ENCODE data around the gene C18orf32. TPM values are rescaled to one million over a fixed set of nuclear protein-coding genes. Genes with fewer than 3 reads are reported as not detected.

C18orf32 gene
- total RNA-seq, 1 donor from 2014 or later, result 21.1 TPM

- TF ChIP-seq CTCF (IDR thresholded peaks at IDR 0.05), result no peak
- no peak for TF ChIP-seq POLR2AphosphoS5 (IDR thresholded peaks at IDR 0.05; ENCODE audit: insufficient read depth in 1 of 2, low read depth in 1 of 2)
- Histone ChIP-seq H3K36me3 (peaks cover 0 to 43% of the 10 kb centered on the region in 2 donors), H3K9me3 (no peaks in the 10 kb centered on the region), H3K4me3 (peak overlapping the region; percentile 60 to 76), H3K4me1 (peaks cover 60% of the 10 kb centered on the region), H3K27ac (peak overlapping the region; percentile 92), H3K27me3 (no peaks in the 10 kb centered on the region)
- intact Hi-C loops (cut with DNase I), result loop anchor here (10.0 kb wide), 2 partner anchors 593 to 813 kb away; no protein-coding TSS in a partner anchor
- DNase-seq (ENCODE audit: extremely low spot score in 2 of 2), result no peak
These were observed 777 bp upstream of the C18orf32 start for GRCh38 chr18:49487711-49488310.

GRCh38 chr18:49486606-49486952, 455 bp downstream of the C18orf32 start:
- no peak for DNase-seq (ENCODE audit: extremely low spot score in 2 of 2)
- Histone ChIP-seq H3K9me3 (no peaks in the 10 kb centered on the region), H3K27ac (peak overlapping the region; percentile 92), H3K36me3 (peaks cover 0 to 53% of the 10 kb centered on the region in 2 donors), H3K4me1 (peaks cover 58% of the 10 kb centered on the region), H3K4me3 (peak overlapping the region; percentile 60 to 76), H3K27me3 (no peaks in the 10 kb centered on the region)
- intact Hi-C loops (cut with DNase I), result loop anchor here (10.0 kb wide), 2 partner anchors 592 to 812 kb away; no protein-coding TSS in a partner anchor
- TF ChIP-seq CTCF (IDR thresholded peaks at IDR 0.05) (no peak), POLR2A (IDR thresholded peaks at IDR 0.05) (no peak), POLR2AphosphoS5 (IDR thresholded peaks at IDR 0.05; ENCODE audit: insufficient read depth in 1 of 2, low read depth in 1 of 2) (no peak)

GRCh38 chr18:49486134-49486533, 900 bp downstream of the C18orf32 start:
- DNase-seq (ENCODE audit: extremely low spot score in 2 of 2), result no peak
- Histone ChIP-seq H3K36me3 (peaks cover 0 to 53% of the 10 kb centered on the region in 2 donors), H3K27ac (peak overlapping the region; percentile 92), H3K4me3 (peak overlapping the region; percentile 60 to 76), H3K9me3 (no peaks in the 10 kb centered on the region), H3K4me1 (peaks cover 53% of the 10 kb centered on the region), H3K27me3 (no peaks in the 10 kb centered on the region)
- intact Hi-C loops (cut with DNase I), result loop anchor here (10.0 kb wide), 2 partner anchors 591 to 811 kb away; no protein-coding TSS in a partner anchor
- TF ChIP-seq CTCF (IDR thresholded peaks at IDR 0.05) (no peak), POLR2A (IDR thresholded peaks at IDR 0.05) (no peak), POLR2AphosphoS5 (IDR thresholded peaks at IDR 0.05; ENCODE audit: insufficient read depth in 1 of 2, low read depth in 1 of 2) (no peak)

- intact Hi-C loops (cut with DNase I), result loop anchor here (10.0 kb wide), 2 partner anchors 588 to 808 kb away; no protein-coding TSS in a partner anchor
- Histone ChIP-seq H3K27me3 (no peaks in the 10 kb centered on the region), H3K4me3 (no peak overlapping the region), H3K9me3 (no peaks in the 10 kb centered on the region), H3K27ac (no peak overlapping the region), H3K4me1 (peaks cover 32% of the 10 kb centered on the region), H3K36me3 (peaks cover 0 to 40% of the 10 kb centered on the region in 2 donors)
- TF ChIP-seq POLR2A (IDR thresholded peaks at IDR 0.05) (no peak), POLR2AphosphoS5 (IDR thresholded peaks at IDR 0.05; ENCODE audit: insufficient read depth in 1 of 2, low read depth in 1 of 2) (no peak), CTCF (IDR thresholded peaks at IDR 0.05) (no peak)
- DNase-seq (ENCODE audit: extremely low spot score in 2 of 2), result no peak
These were observed 3.8 kb downstream of the C18orf32 start for GRCh38 chr18:49483198-49483597.

GRCh38 chr18:49481907-49482306, 5.1 kb downstream of the C18orf32 start:
- H3K36me3 ChIP-seq, result peaks cover 0 to 35% of the 10 kb centered on the region in 2 donors
- H3K9me3 ChIP-seq, result no peaks in the 10 kb centered on the region
- H3K4me3 ChIP-seq, result no peak overlapping the region
- no peaks in the 10 kb centered on the region for H3K27me3 ChIP-seq
- no peak overlapping the region for H3K27ac ChIP-seq
- TF ChIP-seq POLR2A (IDR thresholded peaks at IDR 0.05) (no peak), POLR2AphosphoS5 (IDR thresholded peaks at IDR 0.05; ENCODE audit: insufficient read depth in 1 of 2, low read depth in 1 of 2) (no peak), CTCF (IDR thresholded peaks at IDR 0.05) (no peak)
- H3K4me1 ChIP-seq, result peaks cover 23% of the 10 kb centered on the region
- no peak for DNase-seq (ENCODE audit: extremely low spot score in 2 of 2)
- intact Hi-C loops (cut with DNase I), result loop anchor here (10.0 kb wide), 2 partner anchors 587 to 807 kb away; no protein-coding TSS in a partner anchor
